Right lobe of liver (tissue), 4 donors: Measurements from ENCODE around the gene JAKMIP1.

Source experiments
- POLR2A ChIP-seq: fragments of 450-650 bp; IDR thresholded peaks from one replicate; pipeline ENCODE4 v1.6.1; 2017; ENCODE audit warnings: antibody characterized with exemption, mild to moderate bottlenecking
- TF ChIP-seq, protein P1 (sequence below), 4 donors: fragments of 200-600 bp in 3 of 4; fragments of 450-650 bp in 1 of 4; IDR thresholded peaks; one replicate each; pipeline versions ENCODE4 v1.5.1 to v1.8.0; 2016 to 2022; ENCODE audit warnings: antibody characterized with exemption in 4 of 4, mild to moderate bottlenecking in 2 of 4
- donor health status: DM: no; HTN: no; CAD: no.
- donor health status: DM: no; HTN: no; CAD: no.
- donor health status: DM: no; HTN: yes; CAD: no.

DNA sequence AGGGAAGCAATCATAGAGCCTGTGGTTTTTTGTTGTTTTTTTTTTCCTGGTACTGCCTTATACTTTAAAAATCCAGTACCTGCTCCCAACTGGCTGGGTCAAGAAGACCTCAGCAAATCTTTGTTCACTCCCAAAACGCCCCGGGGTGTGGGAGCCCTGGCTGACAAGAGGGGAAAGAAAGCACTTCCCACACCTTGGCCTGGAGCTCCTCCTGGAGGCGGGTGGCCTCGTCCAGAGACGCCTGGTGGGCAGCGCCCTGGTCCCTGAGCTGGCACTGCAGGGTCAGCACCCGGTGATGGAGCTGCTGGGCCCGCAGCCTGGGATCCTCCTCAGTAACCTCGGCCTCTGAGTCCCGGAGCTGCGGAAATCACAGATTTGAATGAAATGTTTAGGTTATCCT, 220.4 kb downstream of the JAKMIP1 start:
- TF ChIP-seq, protein P1, sequence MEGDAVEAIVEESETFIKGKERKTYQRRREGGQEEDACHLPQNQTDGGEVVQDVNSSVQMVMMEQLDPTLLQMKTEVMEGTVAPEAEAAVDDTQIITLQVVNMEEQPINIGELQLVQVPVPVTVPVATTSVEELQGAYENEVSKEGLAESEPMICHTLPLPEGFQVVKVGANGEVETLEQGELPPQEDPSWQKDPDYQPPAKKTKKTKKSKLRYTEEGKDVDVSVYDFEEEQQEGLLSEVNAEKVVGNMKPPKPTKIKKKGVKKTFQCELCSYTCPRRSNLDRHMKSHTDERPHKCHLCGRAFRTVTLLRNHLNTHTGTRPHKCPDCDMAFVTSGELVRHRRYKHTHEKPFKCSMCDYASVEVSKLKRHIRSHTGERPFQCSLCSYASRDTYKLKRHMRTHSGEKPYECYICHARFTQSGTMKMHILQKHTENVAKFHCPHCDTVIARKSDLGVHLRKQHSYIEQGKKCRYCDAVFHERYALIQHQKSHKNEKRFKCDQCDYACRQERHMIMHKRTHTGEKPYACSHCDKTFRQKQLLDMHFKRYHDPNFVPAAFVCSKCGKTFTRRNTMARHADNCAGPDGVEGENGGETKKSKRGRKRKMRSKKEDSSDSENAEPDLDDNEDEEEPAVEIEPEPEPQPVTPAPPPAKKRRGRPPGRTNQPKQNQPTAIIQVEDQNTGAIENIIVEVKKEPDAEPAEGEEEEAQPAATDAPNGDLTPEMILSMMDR (IDR thresholded peaks at IDR 0.05), result peak in 2 of 4 donors; percentile 10 to 21
- no peak for TF ChIP-seq POLR2A
